ENCODE measurements around the gene OLIG1. TPM values are rescaled to one million over a fixed set of nuclear protein-coding genes. Genes with fewer than 3 reads are reported as not detected.

OLIG1 gene
- total RNA-seq, 4 donors from 2014 or later, result not detected

- H3K36me3 ChIP-seq, result no peaks in the 10 kb centered on the region
- no peak for DNase-seq (ENCODE audit: extremely low spot score)
- H3K9me3 ChIP-seq, result no peaks in the 10 kb centered on the region
- H3K4me3 ChIP-seq, result no peak overlapping the region
- peaks cover 0 to 77% (median 0%) of the 10 kb centered on the region in 4 donors for H3K27me3 ChIP-seq
- intact Hi-C loops (cut with DNase I), result no loop called here
- TF ChIP-seq EP300 (IDR thresholded peaks at IDR 0.05) (no peak), CTCF (IDR thresholded peaks at IDR 0.05) (no peak), POLR2A (IDR thresholded peaks at IDR 0.05; ENCODE audit: low read depth) (no peak), POLR2AphosphoS5 (IDR thresholded peaks at IDR 0.05) (no peak)
- no peak overlapping the region for H3K27ac ChIP-seq (replicated peaks in 1 of 4)
- no peaks in the 10 kb centered on the region for H3K4me1 ChIP-seq
- WGBS, result 72% methylated on average over 5 of the region's 5 CpGs
Measured at GRCh38 chr21:33047231-33047630, 22.7 kb upstream of the OLIG1 start.

- WGBS, result 87% methylated on average over 13 of the region's 16 CpGs
Measured at GRCh38 chr21:33051925-33052324, 18.0 kb upstream of the OLIG1 start.

GRCh38 chr21:33053951-33054350 is 16.0 kb upstream of the OLIG1 start:
- TF ChIP-seq POLR2A (IDR thresholded peaks at IDR 0.05; ENCODE audit: low read depth) (no peak), CTCF (IDR thresholded peaks at IDR 0.05) (no peak), EP300 (IDR thresholded peaks at IDR 0.05) (no peak), POLR2AphosphoS5 (IDR thresholded peaks at IDR 0.05) (no peak)
- Histone ChIP-seq H3K4me3 (no peak overlapping the region), H3K9me3 (no peaks in the 10 kb centered on the region), H3K4me1 (peaks cover 0 to 8% (median 6%) of the 10 kb centered on the region in 4 donors), H3K27ac (replicated peaks in 1 of 4) (no peak overlapping the region), H3K27me3 (peaks cover 0 to 27% (median 0%) of the 10 kb centered on the region in 4 donors), H3K36me3 (no peaks in the 10 kb centered on the region)
- intact Hi-C loops (cut with DNase I), result no loop called here
- DNase-seq (ENCODE audit: extremely low spot score), result no peak

More at GRCh38 chr21:33051925-33052324, 18.0 kb upstream of the OLIG1 start:
- Histone ChIP-seq H3K27ac (replicated peaks in 1 of 4) (no peak overlapping the region), H3K4me3 (no peak overlapping the region), H3K9me3 (no peaks in the 10 kb centered on the region), H3K4me1 (no peaks in the 10 kb centered on the region), H3K36me3 (no peaks in the 10 kb centered on the region), H3K27me3 (peaks cover 0 to 45% (median 0%) of the 10 kb centered on the region in 4 donors)
- intact Hi-C loops (cut with DNase I), result no loop called here
- no peak for DNase-seq (ENCODE audit: extremely low spot score)
- TF ChIP-seq EP300 (IDR thresholded peaks at IDR 0.05) (no peak), CTCF (IDR thresholded peaks at IDR 0.05) (no peak), POLR2AphosphoS5 (IDR thresholded peaks at IDR 0.05) (no peak), POLR2A (IDR thresholded peaks at IDR 0.05; ENCODE audit: low read depth) (no peak)

GRCh38 chr21:33055991-33056390 is 13.9 kb upstream of the OLIG1 start:
- intact Hi-C loops (cut with DNase I), result no loop called here
- 71% methylated on average over 5 of the region's 5 CpGs for WGBS
- no peak overlapping the region for H3K4me3 ChIP-seq
- H3K4me1 ChIP-seq, result peaks cover 0 to 11% (median 8%) of the 10 kb centered on the region in 4 donors
- H3K36me3 ChIP-seq, result no peaks in the 10 kb centered on the region
- no peak for TF ChIP-seq POLR2AphosphoS5 (IDR thresholded peaks at IDR 0.05)
- no peak for TF ChIP-seq EP300 (IDR thresholded peaks at IDR 0.05)
- TF ChIP-seq POLR2A (IDR thresholded peaks at IDR 0.05; ENCODE audit: low read depth), result no peak
- TF ChIP-seq CTCF (IDR thresholded peaks at IDR 0.05), result no peak
- H3K9me3 ChIP-seq, result no peaks in the 10 kb centered on the region
- peaks cover 0 to 28% (median 0%) of the 10 kb centered on the region in 4 donors for H3K27me3 ChIP-seq
- DNase-seq (ENCODE audit: extremely low spot score), result no peak
- no peak overlapping the region for H3K27ac ChIP-seq (replicated peaks in 1 of 4)

GRCh38 chr21:33057385-33057940 is 12.5 kb upstream of the OLIG1 start:
- Histone ChIP-seq H3K9me3 (no peaks in the 10 kb centered on the region), H3K27ac (replicated peaks in 1 of 4) (no peak overlapping the region), H3K4me3 (no peak overlapping the region), H3K27me3 (peaks cover 0 to 39% (median 0%) of the 10 kb centered on the region in 4 donors), H3K36me3 (no peaks in the 10 kb centered on the region), H3K4me1 (peaks cover 0 to 11% (median 8%) of the 10 kb centered on the region in 4 donors)
- DNase-seq (ENCODE audit: extremely low spot score), result no peak
- no peak for TF ChIP-seq POLR2A (IDR thresholded peaks at IDR 0.05; ENCODE audit: low read depth)
- TF ChIP-seq EP300 (IDR thresholded peaks at IDR 0.05), result no peak
- TF ChIP-seq CTCF (IDR thresholded peaks at IDR 0.05), result no peak
- TF ChIP-seq POLR2AphosphoS5 (IDR thresholded peaks at IDR 0.05), result no peak
- intact Hi-C loops (cut with DNase I), result no loop called here
- 84% methylated on average over 9 of the region's 11 CpGs for WGBS
